ENCODE results near the gene ADGRF5. TPM values are rescaled to one million over a fixed set of nuclear protein-coding genes. Genes with fewer than 3 reads are reported as not detected.

ADGRF5 gene
- total RNA-seq, 2 donors from 2014 or later, result not detected

GRCh38 chr6:46898006-46898405 lies 23.7 kb downstream of the ADGRF5 start:
- Mint-ChIP-seq H3K27ac (no peak overlapping the region), H3K27me3 (peaks cover 44% of the 10 kb centered on the region), H3K4me3 (no peak overlapping the region), H3K4me1 (no peaks in the 10 kb centered on the region), H3K36me3 (ENCODE audit: low read depth) (no peaks in the 10 kb centered on the region)
- ATAC-seq, result no peak
- H3K9me3 ChIP-seq (ENCODE audit: control insufficient read depth, low read length, poor library complexity, severe bottlenecking), result no peaks in the 10 kb centered on the region
- no peak for DNase-seq

DNA sequence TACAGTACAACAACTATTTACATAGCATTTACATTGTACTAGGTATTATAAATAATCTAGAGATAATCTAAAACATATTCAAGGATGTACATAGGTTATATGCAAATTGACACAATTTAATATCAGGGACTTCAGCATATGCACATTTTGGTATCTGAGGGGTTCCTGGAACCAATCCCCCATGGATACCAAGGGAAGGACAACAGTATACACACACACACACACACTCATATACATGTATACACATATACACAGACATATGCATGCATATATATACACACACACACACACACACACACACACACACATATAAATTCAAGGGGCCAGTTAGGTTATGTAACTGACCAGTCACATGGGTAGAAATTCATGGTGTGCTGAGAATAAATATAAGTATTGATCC lies 24.9 kb downstream of the ADGRF5 start:
- H3K4me1 Mint-ChIP-seq, result no peaks in the 10 kb centered on the region
- ATAC-seq (no peak), DNase-seq (no peak)
- no peak overlapping the region for H3K27ac Mint-ChIP-seq
- H3K36me3 Mint-ChIP-seq (ENCODE audit: low read depth), result no peaks in the 10 kb centered on the region
- peaks cover 36% of the 10 kb centered on the region for H3K27me3 Mint-ChIP-seq
- no peak overlapping the region for H3K4me3 Mint-ChIP-seq
- H3K9me3 ChIP-seq (ENCODE audit: control insufficient read depth, low read length, poor library complexity, severe bottlenecking), result no peaks in the 10 kb centered on the region

- Mint-ChIP-seq H3K4me3 (no peak overlapping the region), H3K27me3 (peaks cover 34% of the 10 kb centered on the region), H3K4me1 (no peaks in the 10 kb centered on the region), H3K36me3 (ENCODE audit: low read depth) (no peaks in the 10 kb centered on the region), H3K27ac (no peak overlapping the region)
- DNase-seq (no peak), ATAC-seq (no peak)
- H3K9me3 ChIP-seq (ENCODE audit: control insufficient read depth, low read length, poor library complexity, severe bottlenecking), result no peaks in the 10 kb centered on the region
Measured at GRCh38 chr6:46895930-46896329, 25.8 kb downstream of the ADGRF5 start.

DNA sequence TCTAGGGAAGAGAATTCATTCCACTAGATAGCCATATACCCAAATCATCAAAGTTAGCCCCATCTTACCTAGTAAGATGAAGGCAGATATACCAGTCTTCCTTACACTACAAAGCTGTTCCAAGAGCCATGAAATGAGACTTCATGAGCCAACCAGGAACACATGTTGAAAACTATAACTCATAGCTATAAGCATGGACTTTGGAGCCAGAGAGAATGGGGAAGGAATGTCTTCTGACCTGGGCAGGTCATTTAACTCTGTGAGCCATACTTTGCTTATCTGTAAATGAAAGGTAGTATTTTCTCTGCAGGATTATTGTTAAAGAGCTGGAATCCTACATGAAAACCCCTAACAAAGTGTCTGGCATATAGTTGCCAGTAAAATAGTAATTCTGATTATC lies 27.3 kb downstream of the ADGRF5 start:
- Mint-ChIP-seq H3K27ac (no peak overlapping the region), H3K4me1 (no peaks in the 10 kb centered on the region), H3K27me3 (peaks cover 23% of the 10 kb centered on the region), H3K36me3 (ENCODE audit: low read depth) (no peaks in the 10 kb centered on the region), H3K4me3 (no peak overlapping the region)
- no peak for DNase-seq
- no peaks in the 10 kb centered on the region for H3K9me3 ChIP-seq (ENCODE audit: control insufficient read depth, low read length, poor library complexity, severe bottlenecking)
- ATAC-seq, result no peak

GRCh38 chr6:46893648-46894047 lies 28.1 kb downstream of the ADGRF5 start:
- Mint-ChIP-seq H3K27me3 (peaks cover 15% of the 10 kb centered on the region), H3K36me3 (ENCODE audit: low read depth) (no peaks in the 10 kb centered on the region), H3K4me1 (no peaks in the 10 kb centered on the region)

DNA sequence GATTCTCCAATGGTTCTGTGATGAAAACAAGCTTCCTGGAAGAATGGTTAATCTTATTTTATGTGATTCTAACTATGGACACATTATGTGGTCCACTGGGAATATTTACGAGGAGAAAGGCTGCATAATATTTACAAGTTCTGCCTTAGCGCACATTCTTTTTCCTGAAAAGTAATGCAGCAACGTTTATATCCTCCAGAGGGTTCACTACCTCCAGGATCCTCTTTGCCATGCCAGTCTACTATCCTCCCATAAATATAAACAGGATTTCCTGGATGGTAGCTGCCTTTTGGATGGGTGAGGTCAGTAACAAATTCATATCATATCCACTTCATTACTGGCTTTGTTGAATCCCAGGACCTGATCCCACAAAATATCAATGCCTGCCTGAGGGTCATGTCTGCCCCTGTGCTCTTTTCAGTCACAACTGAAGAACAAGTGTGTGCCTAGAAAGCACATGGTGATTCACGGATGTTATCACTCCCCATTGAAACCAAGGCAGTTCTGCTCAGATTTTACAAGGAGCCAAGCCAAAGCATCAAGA lies 30.4 kb downstream of the ADGRF5 start:
- Mint-ChIP-seq H3K4me3 (no peak overlapping the region), H3K36me3 (ENCODE audit: low read depth) (no peaks in the 10 kb centered on the region), H3K27ac (no peak overlapping the region), H3K4me1 (no peaks in the 10 kb centered on the region), H3K27me3 (peaks cover 15% of the 10 kb centered on the region)
- DNase-seq, result no peak
- ATAC-seq, result no peak
- no peaks in the 10 kb centered on the region for H3K9me3 ChIP-seq (ENCODE audit: control insufficient read depth, low read length, poor library complexity, severe bottlenecking)

More at GRCh38 chr6:46893648-46894047, 28.1 kb downstream of the ADGRF5 start:
- H3K9me3 ChIP-seq (ENCODE audit: control insufficient read depth, low read length, poor library complexity, severe bottlenecking), result no peaks in the 10 kb centered on the region
- DNase-seq, result no peak
- Mint-ChIP-seq H3K4me3 (no peak overlapping the region), H3K27ac (no peak overlapping the region)
- ATAC-seq, result no peak

GRCh38 chr6:46888578-46888977 lies 33.2 kb downstream of the ADGRF5 start:
- Mint-ChIP-seq H3K27ac (no peak overlapping the region), H3K4me1 (no peaks in the 10 kb centered on the region)

DNA sequence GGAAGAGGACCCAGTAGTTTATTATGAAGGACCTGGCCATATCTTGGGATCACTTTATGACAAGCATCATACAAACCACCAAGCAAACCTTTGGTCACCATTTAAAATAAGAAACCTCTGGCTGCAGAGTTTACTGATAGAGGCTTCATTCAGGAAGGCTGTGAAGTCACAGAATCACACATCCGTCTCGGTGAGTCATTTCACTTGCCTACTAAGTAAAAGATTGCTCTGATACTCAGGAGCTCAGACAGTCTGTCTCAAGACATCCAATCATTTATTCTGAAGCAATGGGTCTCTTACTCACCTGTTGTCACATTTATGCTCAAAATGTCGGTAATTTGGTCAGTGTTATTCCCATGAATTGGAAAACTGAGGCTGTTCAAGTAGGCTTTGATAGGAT lies 33.7 kb downstream of the ADGRF5 start:
- H3K4me3 Mint-ChIP-seq, result no peak overlapping the region
- H3K36me3 Mint-ChIP-seq (ENCODE audit: low read depth), result no peaks in the 10 kb centered on the region
- peaks cover 11% of the 10 kb centered on the region for H3K27me3 Mint-ChIP-seq
- ATAC-seq (no peak), DNase-seq (no peak)
- no peaks in the 10 kb centered on the region for H3K9me3 ChIP-seq (ENCODE audit: control insufficient read depth, low read length, poor library complexity, severe bottlenecking)
- H3K4me1 Mint-ChIP-seq, result no peaks in the 10 kb centered on the region
- no peak overlapping the region for H3K27ac Mint-ChIP-seq

More at GRCh38 chr6:46888578-46888977, 33.2 kb downstream of the ADGRF5 start:
- Mint-ChIP-seq H3K27me3 (peaks cover 11% of the 10 kb centered on the region), H3K36me3 (ENCODE audit: low read depth) (no peaks in the 10 kb centered on the region), H3K4me3 (no peak overlapping the region)
- H3K9me3 ChIP-seq (ENCODE audit: control insufficient read depth, low read length, poor library complexity, severe bottlenecking), result no peaks in the 10 kb centered on the region
- DNase-seq (no peak), ATAC-seq (no peak)

GRCh38 chr6:46882645-46883044 lies 39.1 kb downstream of the ADGRF5 start:
- no peaks in the 10 kb centered on the region for H3K9me3 ChIP-seq (ENCODE audit: control insufficient read depth, low read length, poor library complexity, severe bottlenecking)
- Mint-ChIP-seq H3K4me1 (no peaks in the 10 kb centered on the region), H3K36me3 (ENCODE audit: low read depth) (no peaks in the 10 kb centered on the region), H3K27me3 (peaks cover 15% of the 10 kb centered on the region), H3K27ac (no peak overlapping the region), H3K4me3 (no peak overlapping the region)
- no peak for ATAC-seq
- DNase-seq, result no peak

DNA sequence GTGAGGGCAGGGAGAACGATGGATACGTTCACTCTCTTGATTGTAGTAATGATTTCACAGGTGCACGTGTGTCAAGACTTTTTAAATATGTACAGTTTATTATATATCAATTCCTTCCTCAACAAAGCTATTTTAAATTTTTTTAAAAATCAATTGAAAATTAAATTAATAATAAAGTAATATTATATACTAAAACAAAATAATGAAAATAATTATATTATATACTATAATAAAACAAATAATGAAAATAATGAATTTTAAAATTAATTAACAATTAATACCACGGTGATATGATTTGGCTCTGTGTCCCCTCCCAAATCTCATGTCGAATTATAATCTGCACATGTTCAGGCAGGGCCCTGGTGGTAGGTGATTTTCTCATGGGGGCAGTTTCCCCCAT lies 42.7 kb downstream of the ADGRF5 start:
- no peaks in the 10 kb centered on the region for H3K9me3 ChIP-seq (ENCODE audit: control insufficient read depth, low read length, poor library complexity, severe bottlenecking)
- no peak for ATAC-seq
- Mint-ChIP-seq H3K27ac (no peak overlapping the region), H3K36me3 (ENCODE audit: low read depth) (no peaks in the 10 kb centered on the region), H3K27me3 (peaks cover 19% of the 10 kb centered on the region), H3K4me1 (no peaks in the 10 kb centered on the region), H3K4me3 (no peak overlapping the region)
- DNase-seq, result no peak

GRCh38 chr6:46876126-46876525 lies 45.6 kb downstream of the ADGRF5 start:
- H3K9me3 ChIP-seq (ENCODE audit: control insufficient read depth, low read length, poor library complexity, severe bottlenecking), result no peaks in the 10 kb centered on the region
- Mint-ChIP-seq H3K27ac (no peak overlapping the region), H3K4me3 (no peak overlapping the region), H3K4me1 (no peaks in the 10 kb centered on the region), H3K36me3 (ENCODE audit: low read depth) (no peaks in the 10 kb centered on the region), H3K27me3 (peaks cover 5% of the 10 kb centered on the region)
- DNase-seq, result no peak
- ATAC-seq, result no peak

DNA sequence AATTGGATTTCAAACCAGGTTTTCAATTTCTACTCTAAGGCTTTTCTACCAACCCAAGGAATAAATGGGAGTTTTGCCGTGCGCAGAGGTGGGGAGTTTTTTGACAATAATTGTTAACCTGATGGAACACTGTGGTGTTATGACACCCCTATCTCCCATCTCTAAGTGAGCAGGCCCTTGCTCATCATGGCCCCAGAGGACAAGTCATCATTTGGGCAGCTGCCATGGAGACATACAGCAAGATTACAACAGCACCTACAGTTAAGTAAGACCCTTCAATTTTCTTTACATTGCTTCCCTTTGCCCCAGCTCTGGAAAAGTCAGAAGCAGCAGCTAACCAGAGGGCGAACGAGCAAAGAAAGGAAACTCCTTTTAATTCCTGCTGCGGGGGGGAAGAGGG lies 54.3 kb downstream of the ADGRF5 start:
- Mint-ChIP-seq H3K27ac (no peak overlapping the region), H3K4me3 (no peak overlapping the region), H3K4me1 (no peaks in the 10 kb centered on the region), H3K27me3 (peaks cover 19% of the 10 kb centered on the region), H3K36me3 (ENCODE audit: low read depth) (no peaks in the 10 kb centered on the region)
- DNase-seq (no peak), ATAC-seq (no peak)
- H3K9me3 ChIP-seq (ENCODE audit: control insufficient read depth, low read length, poor library complexity, severe bottlenecking), result no peaks in the 10 kb centered on the region

- Mint-ChIP-seq H3K27me3 (peaks cover 26% of the 10 kb centered on the region), H3K36me3 (ENCODE audit: low read depth) (no peaks in the 10 kb centered on the region), H3K4me1 (no peaks in the 10 kb centered on the region), H3K27ac (no peak overlapping the region), H3K4me3 (no peak overlapping the region)
- DNase-seq (no peak), ATAC-seq (no peak)
- H3K9me3 ChIP-seq (ENCODE audit: control insufficient read depth, low read length, poor library complexity, severe bottlenecking), result no peaks in the 10 kb centered on the region
Measured at GRCh38 chr6:46865221-46865620, 56.5 kb downstream of the ADGRF5 start.

DNA sequence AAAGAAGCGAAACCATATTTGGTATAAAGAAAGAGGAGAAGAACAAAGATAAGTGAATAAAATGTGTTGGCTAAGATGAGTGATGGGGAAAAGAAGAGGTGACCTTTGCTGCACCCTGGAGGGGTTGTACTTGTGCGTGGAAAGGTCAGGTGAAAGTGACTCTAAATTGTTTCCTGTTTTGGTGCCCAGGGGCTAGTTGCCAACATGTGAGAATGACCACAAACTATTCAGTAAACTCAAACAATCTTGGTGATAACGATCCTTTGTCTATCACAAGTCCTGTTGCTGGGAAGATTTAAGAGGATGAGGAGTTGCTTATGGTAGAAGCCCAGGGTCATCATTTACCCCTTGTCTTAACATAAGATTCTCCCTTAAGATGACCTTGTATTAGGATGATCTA lies 57.9 kb downstream of the ADGRF5 start:
- H3K4me3 Mint-ChIP-seq, result no peak overlapping the region
- H3K4me1 Mint-ChIP-seq, result no peaks in the 10 kb centered on the region
- no peaks in the 10 kb centered on the region for H3K36me3 Mint-ChIP-seq (ENCODE audit: low read depth)
- no peaks in the 10 kb centered on the region for H3K9me3 ChIP-seq (ENCODE audit: control insufficient read depth, low read length, poor library complexity, severe bottlenecking)
- H3K27me3 Mint-ChIP-seq, result peaks cover 26% of the 10 kb centered on the region
- no peak for DNase-seq
- no peak overlapping the region for H3K27ac Mint-ChIP-seq
- ATAC-seq, result no peak

All from T-helper 17 cell (primary cell).